Measurements from ENCODE around the gene PMEPA1. TPM values are rescaled to one million over a fixed set of nuclear protein-coding genes. Genes with fewer than 3 reads are reported as not detected.

The PMEPA1 gene
- total and polyA plus RNA-seq, 2 donors (not counting 1 experiment from before 2014, with no cell fraction given), result 9.9 to 37.4 TPM

GRCh38 chr20:57678340-57678739 is 31.5 kb downstream of the PMEPA1 start:
- ChIA-PET POLR2A (no interaction called here), CTCF (interaction anchor here (5.4 to 7.5 kb wide), 3 partner anchors 20 to 57 kb away, joined by 43 to 70 read pairs (median 62); partner anchors contain the start of gene ZBP1)
- WGBS (ENCODE audit: insufficient coverage), result 39% methylated on average over 7 of the region's 12 CpGs
- DNase-seq, result peak; percentile 60
- peak overlapping the region; percentile 96 for H3K27ac Mint-ChIP-seq
- peaks cover 82% of the 10 kb centered on the region for H3K79me2 ChIP-seq (ENCODE audit: control insufficient read depth, insufficient read depth, low read length)
- intact Hi-C loops (cut with micrococcal nuclease), result no loop called here
- TF ChIP-seq, protein P1, sequence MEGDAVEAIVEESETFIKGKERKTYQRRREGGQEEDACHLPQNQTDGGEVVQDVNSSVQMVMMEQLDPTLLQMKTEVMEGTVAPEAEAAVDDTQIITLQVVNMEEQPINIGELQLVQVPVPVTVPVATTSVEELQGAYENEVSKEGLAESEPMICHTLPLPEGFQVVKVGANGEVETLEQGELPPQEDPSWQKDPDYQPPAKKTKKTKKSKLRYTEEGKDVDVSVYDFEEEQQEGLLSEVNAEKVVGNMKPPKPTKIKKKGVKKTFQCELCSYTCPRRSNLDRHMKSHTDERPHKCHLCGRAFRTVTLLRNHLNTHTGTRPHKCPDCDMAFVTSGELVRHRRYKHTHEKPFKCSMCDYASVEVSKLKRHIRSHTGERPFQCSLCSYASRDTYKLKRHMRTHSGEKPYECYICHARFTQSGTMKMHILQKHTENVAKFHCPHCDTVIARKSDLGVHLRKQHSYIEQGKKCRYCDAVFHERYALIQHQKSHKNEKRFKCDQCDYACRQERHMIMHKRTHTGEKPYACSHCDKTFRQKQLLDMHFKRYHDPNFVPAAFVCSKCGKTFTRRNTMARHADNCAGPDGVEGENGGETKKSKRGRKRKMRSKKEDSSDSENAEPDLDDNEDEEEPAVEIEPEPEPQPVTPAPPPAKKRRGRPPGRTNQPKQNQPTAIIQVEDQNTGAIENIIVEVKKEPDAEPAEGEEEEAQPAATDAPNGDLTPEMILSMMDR (IDR thresholded peaks at IDR 0.05), result no peak
- TF ChIP-seq EZH2 (IDR thresholded peaks at IDR 0.05; ENCODE audit: borderline replicate concordance, insufficient read depth, low read depth, low read length, poor library complexity, severe bottlenecking), result no peak
- peaks cover 4 to 15% of the 10 kb centered on the region in 2 experiments for H3K36me3 ChIP-seq (replicated peaks in 1 of 2; ENCODE audit: control extremely low read depth in 1 of 2, control insufficient read depth in 1 of 2, extremely low read depth in 1 of 2, insufficient read depth in 2 of 2, low read length in 1 of 2)
- no peak for ATAC-seq (ENCODE audit: low read depth)
- no peaks in the 10 kb centered on the region for H3K27me3 Mint-ChIP-seq
- H3K4me3 ChIP-seq (ENCODE audit: control extremely low read depth in 1 of 5, extremely low read depth in 1 of 5, insufficient read depth in 1 of 5, low read depth in 2 of 5, low read length in 4 of 5), result no peak overlapping the region
- H3K27ac ChIP-seq (ENCODE audit: low read length in 2 of 2), result peak overlapping the region in 1 of 2 donors; percentile 88
- H3K4me1 Mint-ChIP-seq, result peaks cover 97% of the 10 kb centered on the region
- H3K9me3 ChIP-seq (ENCODE audit: control extremely low read depth in 1 of 3, control insufficient read depth in 2 of 3, insufficient read depth in 1 of 3, low read length in 2 of 3), result no peaks in the 10 kb centered on the region
- peak overlapping the region; percentile 74 for H3K4me2 ChIP-seq (replicated peaks; ENCODE audit: low read depth, low read length, poor library complexity, severe bottlenecking)
- no peak overlapping the region for H2AFZ ChIP-seq (ENCODE audit: insufficient read depth, low read depth, low read length, poor library complexity, severe bottlenecking)
- H4K20me1 ChIP-seq (ENCODE audit: control insufficient read depth, insufficient read depth, low read length, poor library complexity, severe bottlenecking), result peaks cover 71% of the 10 kb centered on the region
- H3K9me3 Mint-ChIP-seq (ENCODE audit: insufficient read depth), result no peaks in the 10 kb centered on the region
- peak overlapping the region; percentile 86 for H3K4me3 Mint-ChIP-seq
- peaks cover 84 to 97% of the 10 kb centered on the region in 2 donors for H3K4me1 ChIP-seq (ENCODE audit: control insufficient read depth in 2 of 2, insufficient read depth in 2 of 2, low read length in 2 of 2)
- H3K9ac ChIP-seq (ENCODE audit: low read length), result no peak overlapping the region
- no peaks in the 10 kb centered on the region for H3K27me3 ChIP-seq (replicated peaks in 1 of 4; ENCODE audit: control extremely low read depth in 1 of 4, control insufficient read depth in 3 of 4, insufficient read depth in 4 of 4, low read length in 3 of 4)

DNA sequence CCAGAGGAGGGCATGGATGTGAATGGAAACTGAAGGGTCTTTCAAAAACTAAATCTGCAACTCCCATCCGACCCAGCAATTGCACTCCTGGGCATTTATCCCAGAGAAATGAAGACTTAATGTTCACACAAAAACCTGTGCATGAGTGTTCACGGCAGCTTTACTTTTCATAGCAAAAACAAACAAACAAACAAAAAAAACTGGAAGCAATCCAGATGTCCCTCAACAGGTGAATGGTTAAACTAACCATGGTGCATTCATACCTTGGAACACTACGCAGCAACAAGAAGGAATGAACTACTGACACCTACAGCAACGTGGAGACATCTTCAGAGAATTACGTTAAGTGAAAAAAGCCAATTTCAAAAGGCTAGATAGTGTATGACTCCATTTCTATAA is 32.2 kb downstream of the PMEPA1 start:
- H3K27ac Mint-ChIP-seq, result no peak overlapping the region
- H3K9me3 Mint-ChIP-seq (ENCODE audit: insufficient read depth), result no peaks in the 10 kb centered on the region
- Histone ChIP-seq H3K4me1 (ENCODE audit: control insufficient read depth in 2 of 2, insufficient read depth in 2 of 2, low read length in 2 of 2) (peaks cover 84 to 97% of the 10 kb centered on the region in 2 donors), H3K79me2 (ENCODE audit: control insufficient read depth, insufficient read depth, low read length) (peaks cover 85% of the 10 kb centered on the region), H2AFZ (ENCODE audit: insufficient read depth, low read depth, low read length, poor library complexity, severe bottlenecking) (no peak overlapping the region), H3K4me3 (ENCODE audit: control extremely low read depth in 1 of 5, extremely low read depth in 1 of 5, insufficient read depth in 1 of 5, low read depth in 2 of 5, low read length in 4 of 5) (no peak overlapping the region), H3K36me3 (replicated peaks in 1 of 2; ENCODE audit: control extremely low read depth in 1 of 2, control insufficient read depth in 1 of 2, extremely low read depth in 1 of 2, insufficient read depth in 2 of 2, low read length in 1 of 2) (peaks cover 4 to 15% of the 10 kb centered on the region in 2 experiments), H3K27ac (ENCODE audit: low read length in 2 of 2) (no peak overlapping the region), H4K20me1 (ENCODE audit: control insufficient read depth, insufficient read depth, low read length, poor library complexity, severe bottlenecking) (peaks cover 77% of the 10 kb centered on the region), H3K27me3 (replicated peaks in 1 of 4; ENCODE audit: control extremely low read depth in 1 of 4, control insufficient read depth in 3 of 4, insufficient read depth in 4 of 4, low read length in 3 of 4) (no peaks in the 10 kb centered on the region), H3K9ac (ENCODE audit: low read length) (no peak overlapping the region), H3K4me2 (replicated peaks; ENCODE audit: low read depth, low read length, poor library complexity, severe bottlenecking) (peak overlapping the region; percentile 74), H3K9me3 (ENCODE audit: control extremely low read depth in 1 of 3, control insufficient read depth in 2 of 3, insufficient read depth in 1 of 3, low read length in 2 of 3) (no peaks in the 10 kb centered on the region)
- intact Hi-C loops (cut with micrococcal nuclease), result no loop called here
- TF ChIP-seq EZH2 (IDR thresholded peaks at IDR 0.05; ENCODE audit: borderline replicate concordance, insufficient read depth, low read depth, low read length, poor library complexity, severe bottlenecking), result no peak
- TF ChIP-seq, protein P1 (IDR thresholded peaks at IDR 0.05), result no peak
- no peaks in the 10 kb centered on the region for H3K27me3 Mint-ChIP-seq
- POLR2A ChIA-PET, result no interaction called here
- DNase-seq (no peak), ATAC-seq (ENCODE audit: low read depth) (no peak)
- peak overlapping the region; percentile 69 for H3K4me3 Mint-ChIP-seq
- peaks cover 97% of the 10 kb centered on the region for H3K4me1 Mint-ChIP-seq
- 100% methylated on average over 3 of the region's 5 CpGs for WGBS (ENCODE audit: insufficient coverage)
- CTCF ChIA-PET, result interaction anchor here (7.5 kb wide), 1 partner anchor 22 kb away, joined by 62 read pairs; no protein-coding TSS in a partner anchor
